ENCODE measurements around the gene POLR2H.

The POLR2H gene

DNA sequence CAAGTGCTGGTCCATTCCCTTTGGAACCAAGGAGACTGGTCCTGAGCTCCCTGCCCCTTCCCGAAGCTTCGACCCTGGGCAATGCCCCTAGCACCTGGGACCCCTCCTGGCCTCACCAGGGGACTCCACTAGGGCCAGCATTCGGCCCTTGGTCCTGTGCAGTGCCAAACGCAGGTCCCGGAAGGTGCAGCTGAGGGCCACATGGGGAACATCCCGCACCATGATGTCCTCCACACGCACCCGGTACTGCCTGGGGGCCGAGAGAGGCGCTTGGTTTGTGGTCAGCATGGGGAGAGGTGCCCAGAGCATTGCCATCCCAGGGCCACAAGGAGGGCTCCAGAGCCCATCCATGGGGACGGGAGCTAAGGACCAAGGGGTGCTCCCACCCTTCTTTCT is 8.0 kb upstream of the POLR2H start:
- no peak for DNase-seq

DNA sequence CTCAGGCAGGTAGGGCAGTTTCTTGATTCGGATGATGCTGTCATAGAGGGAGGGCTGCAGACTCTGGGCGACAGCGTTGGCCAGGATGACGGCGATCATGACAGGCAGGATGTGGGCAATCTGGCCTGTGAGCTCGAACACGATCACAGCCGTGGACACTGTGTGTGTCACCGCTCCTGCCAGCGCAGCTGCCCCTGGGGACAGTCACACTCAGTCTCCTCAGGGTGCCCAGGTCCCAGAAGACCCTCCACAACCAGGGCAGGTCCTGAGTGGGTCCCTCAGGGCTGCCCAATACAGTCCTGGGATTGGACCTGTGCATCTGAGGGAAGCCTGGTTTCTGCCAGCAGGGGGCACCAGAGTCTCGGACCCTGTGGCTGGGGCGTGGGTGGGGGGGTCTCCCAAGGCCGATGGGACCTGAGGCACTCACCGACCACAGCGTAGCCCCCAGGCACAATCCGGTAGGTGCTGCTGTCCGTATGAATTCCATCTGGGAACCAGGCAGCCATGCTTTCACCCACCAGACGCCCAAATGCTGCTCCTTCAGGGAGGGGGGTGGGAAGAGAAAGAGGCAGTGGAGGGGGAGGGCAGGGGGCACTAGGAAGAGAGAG is 7.3 kb upstream of the POLR2H start:
- DNase-seq = no peak

DNA sequence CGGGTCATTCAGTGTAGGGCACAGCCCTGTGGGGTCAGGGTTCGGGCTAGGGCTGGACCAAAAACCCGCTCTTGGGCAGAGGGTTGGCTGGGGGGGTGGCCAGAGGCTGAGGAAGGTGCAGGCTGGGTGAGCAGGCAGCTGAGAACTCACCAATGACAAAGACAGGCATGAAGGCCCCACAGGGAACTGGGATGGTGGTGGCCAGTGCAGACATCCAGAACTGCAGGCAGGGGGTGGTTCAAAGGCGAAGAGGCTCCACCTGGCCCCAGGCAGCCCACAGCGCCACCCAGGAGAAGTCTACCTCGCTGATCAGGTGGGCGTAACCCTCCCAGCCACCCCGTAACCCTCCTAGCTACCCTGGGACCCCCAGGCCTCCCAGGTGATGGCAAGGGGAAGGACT is 6.8 kb upstream of the POLR2H start:
- no peak for DNase-seq

DNA sequence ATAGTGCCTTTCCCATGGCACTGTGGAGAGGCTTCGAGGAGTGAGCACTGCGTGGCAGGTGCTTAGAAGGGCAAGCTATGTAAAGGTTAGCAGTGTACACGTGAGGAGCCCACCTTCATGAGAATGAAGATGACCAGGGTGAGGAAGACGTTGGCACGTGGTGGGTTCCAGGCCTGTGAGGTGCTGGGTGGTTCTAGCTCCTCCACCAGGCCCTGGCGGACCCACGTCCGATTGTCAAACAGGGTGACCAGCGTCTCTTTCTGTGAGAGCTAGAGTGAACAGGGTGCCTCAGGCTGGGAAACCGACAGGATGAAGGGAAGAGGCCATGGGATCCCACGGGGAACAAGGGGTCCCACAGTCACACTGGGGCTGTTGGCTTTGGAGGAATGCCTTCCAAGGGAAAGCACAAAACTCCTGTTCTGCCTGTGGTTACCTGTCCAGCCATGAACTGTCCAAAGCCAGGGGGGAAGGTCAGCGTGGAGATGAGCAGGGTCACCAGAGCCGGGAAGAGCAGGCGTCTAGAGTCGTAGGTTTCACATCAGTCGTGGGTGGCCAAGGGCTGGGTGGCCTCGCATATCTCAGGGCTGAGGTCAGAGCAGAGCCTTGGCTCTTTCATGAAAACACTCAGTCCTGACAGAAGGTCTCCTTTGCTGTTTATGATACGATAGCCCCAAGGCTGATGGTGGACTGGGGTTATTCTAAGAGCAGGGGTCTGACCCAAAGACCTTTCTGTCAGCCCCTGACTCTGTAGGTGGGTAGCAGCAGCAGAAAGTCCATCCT is 6.1 kb upstream of the POLR2H start:
- no peak for DNase-seq

DNA sequence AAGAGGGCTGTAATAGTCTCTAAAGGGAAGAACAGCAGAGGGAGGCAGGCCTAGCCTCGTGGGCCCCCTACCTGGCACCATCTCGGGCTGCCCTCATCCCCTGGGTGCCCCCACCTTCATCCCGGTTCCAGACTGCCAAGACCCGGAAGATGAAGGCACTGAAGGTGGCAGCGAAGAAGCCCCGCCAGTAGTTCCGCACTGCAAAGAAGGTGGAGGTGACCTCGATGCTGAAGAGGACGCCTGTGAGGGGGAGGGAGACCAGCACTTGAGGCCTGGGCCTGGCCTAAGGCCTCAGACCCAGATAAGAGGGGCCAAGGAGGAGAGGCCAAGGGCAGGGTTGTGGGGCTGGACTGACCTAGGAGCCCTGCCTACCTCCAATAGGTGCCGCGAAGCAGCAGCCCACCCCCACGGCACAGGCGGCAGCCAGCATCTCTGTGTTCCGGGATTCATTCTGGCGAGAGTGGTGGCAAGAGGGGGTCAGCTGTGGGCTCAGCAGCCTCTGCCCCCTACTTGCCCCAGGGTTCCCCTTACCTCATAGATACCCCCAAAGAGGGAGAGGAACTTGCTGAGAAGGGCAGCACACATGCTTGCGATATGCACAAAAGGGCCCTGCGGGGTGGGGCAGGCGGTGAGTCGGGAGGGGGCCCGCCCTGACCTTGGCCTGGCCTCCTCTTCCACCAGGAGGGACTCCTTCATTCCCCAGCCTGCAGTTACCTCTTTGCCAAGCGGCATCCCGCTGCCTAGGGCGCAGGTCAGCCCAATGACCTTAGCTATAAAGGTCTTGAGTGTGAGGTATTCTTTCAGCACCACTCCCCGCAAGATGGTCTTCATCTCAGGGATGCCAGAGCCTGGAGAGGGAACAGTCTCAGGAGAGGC is 4.0 kb upstream of the POLR2H start:
- no peak for DNase-seq

DNA sequence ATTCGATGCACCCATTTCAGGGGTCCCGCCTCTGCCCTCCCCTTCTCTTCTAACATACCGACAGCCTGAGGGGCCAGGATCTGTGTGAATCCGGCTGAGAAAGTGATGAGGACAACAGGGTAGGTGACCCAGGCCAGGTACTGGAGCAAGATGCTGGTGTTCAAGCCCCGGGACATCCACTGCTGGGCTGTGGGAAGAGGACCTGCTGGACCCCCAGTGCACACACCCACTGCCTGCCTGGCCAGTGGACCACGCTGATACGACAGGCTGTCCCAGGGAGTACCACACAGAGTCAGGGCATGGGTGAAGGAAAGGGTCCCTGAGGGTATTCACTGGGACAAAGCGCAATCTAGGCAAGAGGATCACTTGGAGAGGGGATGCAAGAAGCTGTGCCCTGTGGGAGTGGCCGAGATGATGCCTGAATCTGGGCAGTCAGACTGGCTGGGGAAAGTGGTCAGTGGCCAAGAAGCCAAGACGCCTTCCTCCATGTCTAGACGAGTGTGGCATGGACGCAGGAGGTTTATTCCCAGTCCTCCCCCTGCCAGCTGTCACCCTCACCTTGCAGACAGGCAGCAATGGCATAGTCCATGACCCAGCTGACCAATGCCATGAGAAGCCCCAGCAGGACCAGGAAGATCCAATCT is 3.3 kb upstream of the POLR2H start:
- DNase-seq = no peak

DNA sequence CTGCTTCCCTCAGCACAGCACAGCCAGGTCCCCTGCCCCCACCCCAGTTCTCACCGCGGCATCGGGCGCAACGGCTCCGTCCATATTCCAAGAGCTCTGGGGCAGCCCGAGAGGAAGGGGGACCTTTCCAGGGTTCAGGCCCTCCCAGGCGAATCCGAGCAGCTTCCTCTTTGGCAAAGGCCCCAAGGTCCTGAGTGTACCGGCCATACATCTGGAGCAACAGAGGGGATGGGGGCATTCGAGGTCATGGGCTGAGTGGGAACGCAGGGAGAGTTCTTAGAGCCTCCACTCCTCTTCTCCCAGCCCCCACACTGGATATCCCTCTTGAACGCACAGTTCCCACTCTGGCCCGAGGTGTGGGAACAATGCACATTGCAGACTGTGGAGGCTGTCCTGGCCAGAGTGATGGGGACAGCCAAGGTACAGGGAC is 2.6 kb upstream of the POLR2H start:
- no peak for DNase-seq

DNA sequence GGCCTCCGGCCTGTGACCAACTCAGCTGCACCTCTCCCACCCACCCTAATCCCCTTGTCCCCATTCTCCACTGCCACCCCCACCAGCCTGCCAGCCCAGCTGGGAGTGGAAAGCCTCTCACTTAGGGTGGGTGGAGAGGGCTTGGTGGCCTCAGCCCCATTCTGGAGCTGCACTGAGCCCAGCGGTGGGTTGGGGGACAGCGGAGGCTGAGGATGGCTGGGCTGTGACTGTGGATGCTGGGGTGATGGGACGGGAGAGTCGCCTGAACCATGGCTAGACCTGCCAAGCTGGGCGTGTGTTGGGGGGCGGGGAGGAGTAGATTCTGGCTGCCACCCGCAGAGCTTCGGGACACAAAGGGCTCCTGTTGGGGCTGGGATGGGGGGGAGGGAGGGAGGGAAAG is 1.9 kb upstream of the POLR2H start:
- DNase-seq = no peak

DNA sequence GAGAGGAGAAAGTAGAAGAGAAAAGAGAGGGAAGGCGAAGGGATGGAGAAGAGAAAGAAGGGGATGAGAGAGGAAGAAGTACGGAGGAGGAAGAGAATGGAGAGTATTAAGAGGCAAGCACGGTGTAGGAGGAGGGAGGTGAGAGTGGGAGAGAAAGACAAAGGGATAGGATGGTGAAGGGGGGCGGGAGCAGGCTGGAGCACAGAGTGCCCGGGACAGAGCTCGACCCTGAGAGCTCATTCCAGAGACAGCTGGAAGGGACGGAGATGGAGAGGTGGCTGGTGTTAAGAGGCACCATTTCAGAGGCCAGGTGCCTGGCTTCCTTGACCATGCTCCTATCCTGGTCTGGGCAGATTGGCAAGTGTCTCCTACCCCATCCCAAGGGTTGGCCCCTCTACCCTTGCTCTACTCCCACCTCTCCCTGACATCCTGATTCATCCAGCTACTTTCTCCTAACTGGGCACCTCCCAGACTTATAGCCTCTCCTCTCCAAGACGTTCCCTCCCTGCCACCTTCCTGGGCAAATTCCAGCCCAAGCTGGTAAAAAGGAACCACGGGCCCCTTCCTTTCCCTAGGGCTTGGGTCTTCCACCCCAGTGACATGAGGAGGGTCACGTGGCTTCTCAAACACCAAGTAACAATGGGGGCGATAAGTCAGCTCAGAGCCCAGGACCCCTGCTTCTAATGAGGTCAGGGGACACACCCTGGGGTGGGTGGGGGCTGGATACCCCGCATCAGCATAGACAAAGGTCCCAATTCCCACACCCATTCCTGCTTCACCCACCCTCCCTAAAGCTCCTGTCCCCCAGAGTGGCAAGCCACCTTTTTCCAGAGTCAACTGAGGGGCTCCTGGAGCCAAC is 1.2 kb upstream of the POLR2H start:
- DNase-seq = no peak

DNA sequence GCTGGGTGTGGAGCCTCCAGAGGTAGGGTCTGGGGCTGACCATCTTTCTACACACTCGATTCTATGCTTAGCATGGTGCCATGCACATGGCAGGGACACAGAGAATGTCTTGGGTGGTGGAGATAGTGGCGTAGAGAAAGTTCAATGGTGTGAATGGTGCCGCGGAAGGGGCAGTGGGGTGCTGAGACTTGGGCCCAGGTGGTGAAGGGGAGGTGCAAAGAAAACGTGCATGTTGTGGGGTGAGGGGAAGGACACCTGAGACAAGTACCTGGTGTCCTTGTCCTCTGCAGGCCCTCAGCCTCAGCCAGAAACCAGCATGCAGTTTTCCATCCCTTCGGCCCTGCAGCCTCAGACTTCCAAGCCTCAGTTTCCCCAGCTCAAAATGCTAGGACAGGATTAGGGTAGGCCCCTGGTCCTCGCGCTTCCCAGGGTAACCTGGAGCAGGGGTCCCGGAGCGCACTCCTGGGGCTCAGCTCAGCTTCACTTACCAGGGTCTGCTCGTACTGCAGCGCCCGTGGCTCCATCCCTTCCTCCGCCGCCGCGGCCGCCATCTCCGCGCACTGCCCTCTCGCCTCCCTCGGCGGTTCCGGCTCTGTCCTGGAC is 480 bp upstream of the POLR2H start:
- DNase-seq = no peak

DNA sequence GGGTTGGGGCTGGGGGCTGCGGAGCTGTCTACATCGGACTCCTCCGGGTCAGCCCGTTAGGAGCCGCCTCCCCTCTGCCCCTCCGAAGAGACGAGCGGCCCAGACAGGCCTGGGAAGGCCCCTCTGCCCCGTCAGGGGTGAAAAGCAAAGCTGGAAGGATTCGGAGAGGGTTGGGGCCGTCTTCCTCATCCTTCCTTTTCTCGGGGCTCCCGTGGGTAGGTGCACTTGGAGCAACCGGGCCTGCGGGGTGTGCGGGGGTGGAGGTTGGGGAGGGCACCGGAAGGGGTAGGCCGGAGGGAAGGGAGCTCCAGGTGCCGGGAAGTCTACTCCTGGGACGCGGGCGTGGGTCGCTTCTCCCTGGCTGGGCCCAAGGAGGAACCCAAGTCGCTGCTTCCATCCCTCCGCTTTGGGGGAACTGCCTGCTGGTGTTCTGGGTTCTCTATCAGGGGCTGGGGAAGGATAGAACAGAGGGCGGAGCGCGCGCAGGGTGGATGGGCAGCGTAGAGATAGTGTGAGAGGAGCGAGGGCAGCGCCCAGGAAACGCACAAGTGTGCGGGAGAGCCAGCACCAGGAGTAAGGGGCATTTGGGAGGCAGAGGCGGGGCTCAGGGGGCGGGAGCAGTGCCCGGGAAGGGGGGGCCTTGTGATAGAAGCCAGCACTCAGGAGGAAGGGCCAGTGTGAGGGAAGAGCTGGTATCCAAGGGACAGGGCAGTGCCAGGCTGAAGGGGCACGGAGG is 590 bp downstream of the POLR2H start:
- DNase-seq = no peak

DNA sequence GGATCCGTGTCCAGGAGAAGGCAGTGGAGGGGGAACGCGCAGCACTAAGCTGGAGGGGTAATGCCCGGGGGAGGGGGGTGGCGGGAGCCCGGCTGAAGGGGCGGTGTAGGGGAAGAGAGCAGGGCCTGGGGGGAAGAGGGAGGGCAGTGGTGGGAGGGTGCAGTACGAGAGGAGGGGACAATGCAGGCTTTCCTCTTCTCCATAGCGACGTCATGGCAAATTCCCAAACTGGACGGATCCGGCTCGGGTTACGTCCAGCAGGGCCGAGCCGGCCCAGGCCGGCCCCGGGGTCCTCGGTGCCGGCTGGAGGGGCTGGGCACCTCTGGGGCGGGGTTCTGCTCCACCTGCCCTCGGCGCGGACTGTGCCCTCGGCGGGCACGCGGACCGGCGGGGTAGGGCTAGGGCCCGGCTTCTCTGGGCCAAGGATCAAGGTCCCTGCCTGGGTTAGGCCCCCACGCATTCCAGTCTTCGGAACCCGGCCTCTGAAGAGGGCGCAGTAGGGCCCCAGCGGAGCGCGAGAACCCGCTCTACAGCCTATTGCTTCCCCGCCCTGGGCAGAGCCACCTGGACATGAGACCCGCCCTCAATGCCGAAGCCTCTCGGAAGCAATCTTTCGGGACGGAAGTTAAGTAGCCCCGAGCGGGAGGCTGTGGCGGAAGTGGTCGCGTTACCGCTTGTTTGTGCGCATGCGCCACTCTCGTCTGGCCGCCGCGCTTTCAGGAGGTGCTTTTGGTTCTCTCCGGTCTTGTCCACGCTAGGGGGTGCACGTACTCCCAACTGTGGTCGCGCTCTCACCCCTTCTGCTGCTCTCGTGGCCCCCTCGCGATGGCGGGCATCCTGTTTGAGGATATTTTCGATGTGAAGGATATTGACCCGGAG is 1.4 kb downstream of the POLR2H start:
- peak; percentile 97 for DNase-seq

DNA sequence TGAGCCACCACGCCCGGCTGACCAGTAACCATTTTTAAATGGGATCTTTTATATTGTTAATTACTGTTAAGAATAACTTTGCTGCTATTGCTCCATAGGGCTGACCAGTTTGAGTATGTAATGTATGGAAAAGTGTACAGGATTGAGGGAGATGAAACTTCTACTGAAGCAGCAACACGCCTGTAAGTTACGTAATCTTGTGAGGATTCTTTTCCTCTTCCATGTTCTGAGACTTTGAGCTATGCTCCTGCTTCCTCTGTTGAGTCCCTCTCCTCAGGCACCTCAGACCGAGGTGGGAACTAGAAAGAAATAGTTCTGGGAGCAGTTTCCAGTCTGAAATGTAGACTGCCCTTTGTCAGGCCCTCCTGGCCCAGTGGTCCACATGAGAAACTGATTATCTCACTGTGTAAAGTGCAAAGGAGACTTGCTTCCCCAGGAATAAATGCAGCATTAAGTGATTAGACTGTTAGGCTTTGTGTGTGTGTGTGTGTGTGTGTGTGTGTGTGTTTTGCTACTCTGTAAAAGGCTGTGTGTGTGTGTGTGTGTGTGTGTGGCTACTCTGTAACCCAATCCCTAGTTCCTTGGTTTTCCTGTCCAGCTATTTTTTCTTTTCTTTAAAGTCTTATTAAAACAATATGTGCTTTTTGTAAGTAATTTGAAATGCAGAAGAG is 5.2 kb downstream of the POLR2H start:
- DNase-seq = no peak

DNA sequence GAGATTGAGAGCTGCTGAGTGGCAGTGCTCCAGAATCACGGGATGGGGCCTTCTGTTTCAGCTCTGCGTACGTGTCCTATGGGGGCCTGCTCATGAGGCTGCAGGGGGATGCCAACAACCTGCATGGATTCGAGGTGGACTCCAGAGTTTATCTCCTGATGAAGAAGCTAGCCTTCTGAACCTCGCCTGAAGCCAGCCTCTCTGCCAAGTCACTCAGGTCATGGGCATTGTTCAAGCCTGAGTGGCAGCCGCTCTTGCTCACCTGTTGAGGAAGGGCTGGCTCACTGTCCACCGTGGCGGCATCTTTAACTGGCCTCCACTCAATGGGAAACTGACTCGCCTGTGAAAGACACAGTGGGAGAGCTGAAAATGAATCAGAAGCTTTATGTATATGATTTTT is 6.6 kb downstream of the POLR2H start:
- no peak for DNase-seq

DNA sequence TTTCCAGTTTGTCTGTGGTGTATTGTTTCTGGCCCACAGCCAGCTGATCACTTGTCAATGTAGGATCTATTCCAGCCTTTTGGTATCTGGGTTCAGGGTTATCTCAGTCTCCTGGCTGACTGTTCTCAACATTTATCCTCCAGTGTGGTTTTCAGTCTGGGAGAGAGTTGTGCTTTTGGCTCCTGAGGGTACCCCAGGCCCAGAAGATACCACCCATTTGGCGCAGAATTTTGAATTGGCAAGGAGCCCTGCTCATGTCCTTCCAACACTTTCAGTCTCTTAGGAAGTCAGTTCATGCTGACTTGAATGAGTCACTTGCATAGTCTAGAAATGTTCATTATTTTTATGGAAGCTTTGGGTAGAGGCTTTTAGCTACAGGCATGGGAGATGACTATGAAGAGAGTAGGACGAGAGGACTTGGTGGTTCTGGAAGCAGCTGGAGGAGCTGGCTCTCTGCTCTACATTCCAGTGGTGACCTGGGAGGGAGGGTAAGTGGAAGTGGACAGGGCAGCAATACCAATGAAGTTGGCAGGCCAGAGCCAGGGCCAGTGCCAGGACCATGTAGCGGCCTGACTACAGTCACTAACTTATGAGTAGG is 7.2 kb downstream of the POLR2H start:
- DNase-seq = no peak

DNA sequence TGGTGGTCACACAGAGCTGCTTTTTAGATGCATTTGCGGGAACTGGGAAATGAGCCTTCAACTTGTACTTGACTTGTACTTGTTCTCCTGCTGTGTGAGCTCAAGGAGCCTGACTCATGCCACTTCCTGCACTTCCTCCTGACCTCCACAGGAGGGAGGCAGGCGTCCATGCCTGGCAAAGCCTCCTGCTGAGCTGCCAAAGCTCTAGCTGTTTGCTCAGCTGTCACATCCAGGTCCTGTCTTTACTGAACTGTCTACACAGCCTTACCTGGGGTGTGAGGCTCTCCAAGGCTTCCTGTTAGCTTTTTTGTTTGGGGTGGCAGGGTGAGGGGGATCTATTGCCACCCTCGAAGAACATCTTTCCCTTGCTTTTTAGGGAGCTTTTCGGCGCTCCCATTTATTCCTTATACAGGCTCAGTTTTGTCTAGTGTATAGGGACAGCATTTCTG is 10.1 kb downstream of the POLR2H start:
- peak; percentile 88 for DNase-seq

DNA sequence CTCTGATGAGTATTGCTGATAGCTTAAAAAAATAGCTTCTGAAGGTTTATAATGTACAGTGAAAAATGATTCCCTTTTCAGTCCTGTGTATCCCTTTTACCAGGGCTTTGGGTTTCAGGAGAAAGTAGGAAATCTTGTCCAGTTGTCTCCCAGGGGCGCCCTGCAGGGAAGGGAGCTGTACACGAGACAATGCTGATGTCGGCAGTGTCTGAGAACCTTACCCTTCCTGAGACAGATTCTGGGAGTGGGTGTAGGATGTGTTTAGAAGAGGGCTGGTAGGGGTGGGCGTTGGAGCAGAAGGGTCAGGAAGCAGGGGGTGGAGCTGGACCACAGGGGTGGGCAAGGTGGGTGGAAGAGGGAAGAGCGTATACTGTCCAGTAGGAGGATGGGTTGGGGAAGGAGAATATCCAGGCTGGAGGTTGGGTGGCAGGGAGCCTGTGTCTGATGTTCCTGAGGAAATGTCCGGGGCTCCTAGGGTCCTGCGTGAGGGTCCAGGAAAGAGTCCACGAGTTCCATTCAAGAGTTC is 10.8 kb downstream of the POLR2H start:
- DNase-seq = no peak

DNA sequence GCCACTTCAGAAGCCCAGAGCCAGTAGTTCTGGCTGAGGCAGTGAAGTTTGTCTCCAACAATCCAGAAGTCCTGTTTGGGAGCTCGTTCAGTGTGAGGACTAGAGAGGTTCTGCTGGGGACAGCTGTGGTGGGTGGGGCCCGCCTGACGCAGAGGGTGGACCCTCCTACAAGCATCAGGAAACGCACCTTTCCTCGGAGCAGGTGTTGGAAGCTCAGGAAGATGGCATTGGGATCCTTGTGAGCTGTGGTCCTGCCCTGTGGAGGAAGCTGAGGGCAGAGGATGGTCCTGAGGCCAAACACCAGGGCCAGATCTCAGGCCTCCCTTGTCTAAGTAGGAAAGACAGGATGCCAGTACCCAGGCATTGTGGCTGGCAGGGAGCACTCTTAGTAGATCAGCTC is 11.4 kb downstream of the POLR2H start:
- no peak for DNase-seq

DNA sequence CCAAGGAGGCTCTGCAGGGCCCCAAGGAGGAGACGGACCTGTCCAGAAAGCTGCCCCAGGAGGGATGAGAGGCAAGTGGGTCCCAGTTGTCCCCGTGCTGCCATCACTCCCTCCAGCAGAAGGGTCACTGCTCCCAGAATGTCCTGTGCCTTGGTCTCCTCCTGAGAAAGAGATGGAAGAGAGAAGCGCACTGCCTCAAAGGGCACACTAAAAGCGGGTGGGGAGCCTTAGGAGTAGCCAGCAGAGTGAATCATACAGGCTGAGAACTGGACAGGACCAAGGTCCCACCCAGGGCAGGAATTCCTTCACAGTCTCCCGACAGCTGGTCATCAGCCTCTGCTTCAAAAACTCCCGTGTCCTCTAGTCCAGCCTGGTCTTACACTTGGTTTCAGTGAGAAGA is 11.9 kb downstream of the POLR2H start:
- DNase-seq = no peak

Measured in NCI-H1092 (cell line).